Testis (tissue), 2 donors: Measurements from ENCODE around the gene TRIP12.

Experiments used
- POLR2A ChIP-seq: fragments of 450-650 bp; IDR thresholded peaks from one replicate; pipeline ENCODE4 v1.6.1; 2017; ENCODE audit warnings: antibody characterized with exemption, mild to moderate bottlenecking, moderate library complexity
- TF ChIP-seq, protein P1 (sequence below), 3 experiments: fragments of 450-650 bp in 2 of 3; fragments of 200-600 bp in 1 of 3; sonication (generic) in 1 of 3; IDR thresholded peaks; one replicate each; pipeline ENCODE4 v1.5.1; 2016 to 2019; ENCODE audit warnings: antibody characterized with exemption in 3 of 3, mild to moderate bottlenecking in 2 of 3, moderate library complexity in 1 of 3

DNA sequence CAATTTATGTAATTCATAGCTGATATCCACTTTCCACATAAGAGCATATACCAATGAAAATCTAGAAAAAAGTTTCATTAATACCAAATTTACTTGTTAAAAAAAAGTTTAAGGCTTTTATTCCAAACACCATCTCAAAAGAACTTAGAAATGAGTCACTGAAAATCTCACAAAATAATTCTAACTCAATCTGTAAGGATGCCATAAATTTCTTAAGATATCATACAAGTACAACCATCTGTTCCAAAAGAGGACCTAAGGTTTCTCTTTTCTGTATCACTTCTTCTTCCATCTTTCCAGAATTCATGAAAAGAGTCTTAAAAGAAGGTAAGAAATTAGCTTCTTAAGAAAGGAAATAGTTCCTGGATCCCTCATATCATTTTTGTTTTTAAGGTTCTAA is 60.4 kb downstream of the TRIP12 start:
- TF ChIP-seq, protein P1, sequence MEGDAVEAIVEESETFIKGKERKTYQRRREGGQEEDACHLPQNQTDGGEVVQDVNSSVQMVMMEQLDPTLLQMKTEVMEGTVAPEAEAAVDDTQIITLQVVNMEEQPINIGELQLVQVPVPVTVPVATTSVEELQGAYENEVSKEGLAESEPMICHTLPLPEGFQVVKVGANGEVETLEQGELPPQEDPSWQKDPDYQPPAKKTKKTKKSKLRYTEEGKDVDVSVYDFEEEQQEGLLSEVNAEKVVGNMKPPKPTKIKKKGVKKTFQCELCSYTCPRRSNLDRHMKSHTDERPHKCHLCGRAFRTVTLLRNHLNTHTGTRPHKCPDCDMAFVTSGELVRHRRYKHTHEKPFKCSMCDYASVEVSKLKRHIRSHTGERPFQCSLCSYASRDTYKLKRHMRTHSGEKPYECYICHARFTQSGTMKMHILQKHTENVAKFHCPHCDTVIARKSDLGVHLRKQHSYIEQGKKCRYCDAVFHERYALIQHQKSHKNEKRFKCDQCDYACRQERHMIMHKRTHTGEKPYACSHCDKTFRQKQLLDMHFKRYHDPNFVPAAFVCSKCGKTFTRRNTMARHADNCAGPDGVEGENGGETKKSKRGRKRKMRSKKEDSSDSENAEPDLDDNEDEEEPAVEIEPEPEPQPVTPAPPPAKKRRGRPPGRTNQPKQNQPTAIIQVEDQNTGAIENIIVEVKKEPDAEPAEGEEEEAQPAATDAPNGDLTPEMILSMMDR (IDR thresholded peaks at IDR 0.05) = no peak
- TF ChIP-seq POLR2A = no peak
